ENCODE results near the gene ADAMTS17.

ADAMTS17 gene

GRCh38 chr15:100111125-100112060, 230.4 kb downstream of the ADAMTS17 start:
- Histone ChIP-seq H3K4me3 (ENCODE audit: low read depth, low read length) (no peak overlapping the region), H3K9ac (no peak overlapping the region), H3K36me3 (ENCODE audit: control insufficient read depth, insufficient read depth, low read length) (no peaks in the 10 kb centered on the region), H3K4me2 (ENCODE audit: low read length) (no peak overlapping the region), H3K79me2 (no peaks in the 10 kb centered on the region), H3K4me1 (no peaks in the 10 kb centered on the region), H3K27me3 (ENCODE audit: control insufficient read depth, insufficient read depth, low read length) (no peaks in the 10 kb centered on the region), H2AFZ (no peak overlapping the region), H3K27ac (peak overlapping the region; percentile 49), H3K9me3 (ENCODE audit: control insufficient read depth, low read length) (no peaks in the 10 kb centered on the region)
- no peak for TF ChIP-seq CTCF (IDR thresholded peaks at IDR 0.05)

GRCh38 chr15:100109486-100110035, 232.2 kb downstream of the ADAMTS17 start:
- TF ChIP-seq CTCF (IDR thresholded peaks at IDR 0.05): no peak
- H3K4me1 ChIP-seq: no peaks in the 10 kb centered on the region
- H3K36me3 ChIP-seq (ENCODE audit: control insufficient read depth, insufficient read depth, low read length): no peaks in the 10 kb centered on the region
- no peak overlapping the region for H3K4me3 ChIP-seq (ENCODE audit: low read depth, low read length)
- no peak overlapping the region for H3K9ac ChIP-seq
- no peaks in the 10 kb centered on the region for H3K79me2 ChIP-seq
- no peaks in the 10 kb centered on the region for H3K27me3 ChIP-seq (ENCODE audit: control insufficient read depth, insufficient read depth, low read length)
- no peaks in the 10 kb centered on the region for H3K9me3 ChIP-seq (ENCODE audit: control insufficient read depth, low read length)
- H3K27ac ChIP-seq: no peak overlapping the region
- no peak overlapping the region for H2AFZ ChIP-seq
- H3K4me2 ChIP-seq (ENCODE audit: low read length): no peak overlapping the region

- Histone ChIP-seq H3K9me3 (ENCODE audit: control insufficient read depth, low read length) (no peaks in the 10 kb centered on the region), H3K9ac (no peak overlapping the region), H3K36me3 (ENCODE audit: control insufficient read depth, insufficient read depth, low read length) (no peaks in the 10 kb centered on the region), H3K4me2 (ENCODE audit: low read length) (no peak overlapping the region), H3K4me3 (ENCODE audit: low read depth, low read length) (no peak overlapping the region), H3K27me3 (ENCODE audit: control insufficient read depth, insufficient read depth, low read length) (no peaks in the 10 kb centered on the region), H2AFZ (no peak overlapping the region), H3K27ac (no peak overlapping the region), H3K79me2 (no peaks in the 10 kb centered on the region), H3K4me1 (no peaks in the 10 kb centered on the region)
- TF ChIP-seq CTCF (IDR thresholded peaks at IDR 0.05): no peak
Observed at GRCh38 chr15:100108846-100109245, 232.9 kb downstream of the ADAMTS17 start.

GRCh38 chr15:100108346-100108745, 233.4 kb downstream of the ADAMTS17 start:
- no peaks in the 10 kb centered on the region for H3K79me2 ChIP-seq
- H3K27me3 ChIP-seq (ENCODE audit: control insufficient read depth, insufficient read depth, low read length): no peaks in the 10 kb centered on the region
- H3K9ac ChIP-seq: no peak overlapping the region
- H3K4me1 ChIP-seq: no peaks in the 10 kb centered on the region
- H2AFZ ChIP-seq: no peak overlapping the region
- H3K27ac ChIP-seq: no peak overlapping the region
- no peak overlapping the region for H3K4me3 ChIP-seq (ENCODE audit: low read depth, low read length)
- no peak for TF ChIP-seq CTCF (IDR thresholded peaks at IDR 0.05)
- no peaks in the 10 kb centered on the region for H3K36me3 ChIP-seq (ENCODE audit: control insufficient read depth, insufficient read depth, low read length)
- H3K4me2 ChIP-seq (ENCODE audit: low read length): no peak overlapping the region
- no peaks in the 10 kb centered on the region for H3K9me3 ChIP-seq (ENCODE audit: control insufficient read depth, low read length)
